ENCODE measurements around the gene ARCN1. TPM values are rescaled to one million over a fixed set of nuclear protein-coding genes. Genes with fewer than 3 reads are reported as not detected.

The ARCN1 gene
- total RNA-seq, 2 experiments from 2014 or later = 51.0 to 98.9 TPM

GRCh38 chr11:118632577-118633318 lies 60.5 kb downstream of the ARCN1 start:
- no peaks in the 10 kb centered on the region for H3K4me1 ChIP-seq (ENCODE audit: insufficient read depth, low read length, poor library complexity, severe bottlenecking)
- CTCF ChIA-PET (ENCODE audit: unreplicated experiment) = no interaction called here
- no peaks in the 10 kb centered on the region for H4K20me1 ChIP-seq (ENCODE audit: insufficient read depth, low read length)
- H3K4me2 ChIP-seq (ENCODE audit: low read length) = no peak overlapping the region
- no peaks in the 10 kb centered on the region for H3K79me2 ChIP-seq (ENCODE audit: insufficient read depth, low read depth, low read length)
- intact Hi-C loops (cut with micrococcal nuclease; ENCODE audit: unreplicated experiment) = no loop called here
- no peak for DNase-seq (ENCODE audit: low spot score)
- no peaks in the 10 kb centered on the region for H3K9me2 ChIP-seq (ENCODE audit: insufficient read depth, low read length)
- no peak overlapping the region for H3K4me3 ChIP-seq (ENCODE audit: low read depth, low read length, poor library complexity, severe bottlenecking)
- no peak overlapping the region for H3K27ac ChIP-seq (ENCODE audit: low read depth, low read length, poor library complexity, severe bottlenecking)
- POLR2A ChIA-PET = no interaction called here
- no peaks in the 10 kb centered on the region for H3K36me3 ChIP-seq (ENCODE audit: insufficient read depth, low read length)
- H2AFZ ChIP-seq (ENCODE audit: low read length) = no peak overlapping the region
- TF ChIP-seq EZH2phosphoT487 (IDR thresholded peaks at IDR 0.05; ENCODE audit: borderline replicate concordance, low read depth, low read length) (no peak), CTCF (conservative IDR thresholded peaks at IDR 0.05; ENCODE audit: low read length) (no peak)
- BruUV-seq (replicated peaks) = no TSS peak
- H3K9me3 ChIP-seq (ENCODE audit: low read length) = no peaks in the 10 kb centered on the region

GRCh38 chr11:118633319-118633690 lies 61.1 kb downstream of the ARCN1 start:
- no peaks in the 10 kb centered on the region for H3K79me2 ChIP-seq (ENCODE audit: insufficient read depth, low read depth, low read length)
- H3K4me2 ChIP-seq (ENCODE audit: low read length) = no peak overlapping the region
- no peak for DNase-seq (ENCODE audit: low spot score)
- POLR2A ChIA-PET = no interaction called here
- no peak for TF ChIP-seq EZH2phosphoT487 (IDR thresholded peaks at IDR 0.05; ENCODE audit: borderline replicate concordance, low read depth, low read length)
- TF ChIP-seq CTCF (conservative IDR thresholded peaks at IDR 0.05; ENCODE audit: low read length) = no peak
- H2AFZ ChIP-seq (ENCODE audit: low read length) = no peak overlapping the region
- intact Hi-C loops (cut with micrococcal nuclease; ENCODE audit: unreplicated experiment) = no loop called here
- H3K27ac ChIP-seq (ENCODE audit: low read depth, low read length, poor library complexity, severe bottlenecking) = no peak overlapping the region
- no peak overlapping the region for H3K4me3 ChIP-seq (ENCODE audit: low read depth, low read length, poor library complexity, severe bottlenecking)
- BruUV-seq (replicated peaks) = no TSS peak
- H3K9me2 ChIP-seq (ENCODE audit: insufficient read depth, low read length) = no peaks in the 10 kb centered on the region
- no peaks in the 10 kb centered on the region for H3K36me3 ChIP-seq (ENCODE audit: insufficient read depth, low read length)
- H3K9me3 ChIP-seq (ENCODE audit: low read length) = no peaks in the 10 kb centered on the region
- no peaks in the 10 kb centered on the region for H3K4me1 ChIP-seq (ENCODE audit: insufficient read depth, low read length, poor library complexity, severe bottlenecking)
- H4K20me1 ChIP-seq (ENCODE audit: insufficient read depth, low read length) = no peaks in the 10 kb centered on the region
- CTCF ChIA-PET (ENCODE audit: unreplicated experiment) = no interaction called here

- H3K4me3 ChIP-seq (ENCODE audit: low read depth, low read length, poor library complexity, severe bottlenecking) = no peak overlapping the region
- no peaks in the 10 kb centered on the region for H3K4me1 ChIP-seq (ENCODE audit: insufficient read depth, low read length, poor library complexity, severe bottlenecking)
- H3K27ac ChIP-seq (ENCODE audit: low read depth, low read length, poor library complexity, severe bottlenecking) = no peak overlapping the region
- no peaks in the 10 kb centered on the region for H3K9me2 ChIP-seq (ENCODE audit: insufficient read depth, low read length)
- no peaks in the 10 kb centered on the region for H4K20me1 ChIP-seq (ENCODE audit: insufficient read depth, low read length)
- no peak overlapping the region for H3K4me2 ChIP-seq (ENCODE audit: low read length)
- H3K36me3 ChIP-seq (ENCODE audit: insufficient read depth, low read length) = no peaks in the 10 kb centered on the region
- ChIA-PET CTCF (ENCODE audit: unreplicated experiment) (no interaction called here), POLR2A (interaction anchor here (1.0 kb wide), 1 partner anchor 13 kb away, joined by 3 read pairs; no protein-coding TSS in a partner anchor)
- H3K79me2 ChIP-seq (ENCODE audit: insufficient read depth, low read depth, low read length) = no peaks in the 10 kb centered on the region
- no peak for DNase-seq (ENCODE audit: low spot score)
- intact Hi-C loops (cut with micrococcal nuclease; ENCODE audit: unreplicated experiment) = no loop called here
- H2AFZ ChIP-seq (ENCODE audit: low read length) = no peak overlapping the region
- H3K9me3 ChIP-seq (ENCODE audit: low read length) = no peaks in the 10 kb centered on the region
- TF ChIP-seq CTCF (conservative IDR thresholded peaks at IDR 0.05; ENCODE audit: low read length) (no peak), EZH2phosphoT487 (IDR thresholded peaks at IDR 0.05; ENCODE audit: borderline replicate concordance, low read depth, low read length) (no peak)
- BruUV-seq (replicated peaks) = no TSS peak
Measured at GRCh38 chr11:118633979-118634378, 61.8 kb downstream of the ARCN1 start.

Data from OCI-LY7 (cell line).